IPS DF 4.7 (cell line): ENCODE results near the gene NOS1AP.

Experiments
- DNase-seq: peaks from one replicate; pipeline ENCODE4 v3.0.0-alpha.2; 2013; ENCODE audit warnings: low spot score; ENCODE audit errors: extremely low read depth

The NOS1AP gene

DNA sequence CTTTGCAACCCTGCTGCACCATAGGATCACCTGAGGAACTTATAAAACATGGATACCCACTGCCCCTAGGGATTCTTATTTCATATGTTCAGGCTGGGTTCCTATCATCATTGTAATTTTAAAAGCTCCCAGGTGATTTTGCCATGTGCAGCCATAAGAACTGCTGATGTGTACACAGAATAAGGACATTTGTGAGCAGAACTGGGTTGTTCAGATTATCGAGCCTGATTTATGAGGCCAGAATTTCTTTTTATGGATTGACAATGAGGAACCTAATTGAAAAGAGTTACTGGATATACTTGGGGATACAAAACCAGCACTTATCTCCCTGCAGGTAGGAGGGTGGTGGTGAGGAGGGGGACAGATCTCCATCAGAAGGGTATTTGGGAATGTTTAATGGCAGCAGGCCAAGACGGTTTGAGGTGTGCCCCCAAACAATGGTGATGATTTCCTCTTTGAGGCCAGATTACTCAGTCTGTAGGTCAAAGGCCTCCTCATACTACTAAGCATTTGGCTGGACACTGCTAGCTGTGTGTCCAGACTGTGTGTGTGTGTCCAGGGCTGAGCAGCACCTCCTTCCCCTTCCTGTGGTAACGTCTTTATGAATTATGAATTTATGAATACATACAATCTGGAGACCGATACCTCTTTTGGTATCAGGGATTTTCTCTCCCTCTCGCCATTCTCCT is 18.9 kb downstream of the NOS1AP start:
- DNase-seq = no peak

DNA sequence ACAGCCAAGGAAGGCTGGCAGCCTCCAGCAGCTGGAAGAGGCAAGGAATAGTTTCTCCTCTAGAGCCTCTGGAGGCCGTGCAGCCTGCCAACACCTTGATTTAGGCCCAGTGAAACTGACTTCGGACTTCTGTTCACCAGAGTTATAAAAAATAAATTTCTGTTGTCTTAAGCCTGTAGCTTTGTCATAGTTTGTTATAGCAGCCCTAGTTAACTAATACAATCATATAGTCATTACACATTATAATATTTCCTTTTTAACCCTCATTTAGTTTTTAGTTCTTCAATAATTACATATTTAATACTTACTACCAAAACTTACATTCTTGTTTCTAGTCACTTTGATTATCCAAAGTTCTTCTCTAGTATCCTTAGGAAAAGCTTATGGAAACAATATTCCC is 20.3 kb downstream of the NOS1AP start:
- DNase-seq = no peak

DNA sequence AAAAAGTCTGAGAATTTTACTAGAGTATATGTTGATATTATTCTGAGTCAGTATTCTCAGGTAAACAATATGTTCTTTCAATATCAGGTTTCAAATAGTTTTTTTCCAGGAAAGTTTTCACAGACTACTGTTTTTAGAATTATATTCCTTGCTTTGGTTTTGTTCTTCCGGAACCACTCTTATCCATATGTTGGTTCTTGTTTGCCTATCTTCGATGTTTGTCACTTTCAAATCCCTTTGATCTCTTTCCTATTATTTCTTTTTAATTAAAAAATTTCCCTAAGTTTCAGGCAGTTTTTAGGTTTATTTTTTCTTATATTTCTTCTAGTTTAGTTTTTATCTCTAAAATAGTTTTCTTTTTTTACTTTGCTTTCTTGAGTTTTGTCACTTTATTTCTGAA is 20.9 kb downstream of the NOS1AP start:
- DNase-seq = no peak

DNA sequence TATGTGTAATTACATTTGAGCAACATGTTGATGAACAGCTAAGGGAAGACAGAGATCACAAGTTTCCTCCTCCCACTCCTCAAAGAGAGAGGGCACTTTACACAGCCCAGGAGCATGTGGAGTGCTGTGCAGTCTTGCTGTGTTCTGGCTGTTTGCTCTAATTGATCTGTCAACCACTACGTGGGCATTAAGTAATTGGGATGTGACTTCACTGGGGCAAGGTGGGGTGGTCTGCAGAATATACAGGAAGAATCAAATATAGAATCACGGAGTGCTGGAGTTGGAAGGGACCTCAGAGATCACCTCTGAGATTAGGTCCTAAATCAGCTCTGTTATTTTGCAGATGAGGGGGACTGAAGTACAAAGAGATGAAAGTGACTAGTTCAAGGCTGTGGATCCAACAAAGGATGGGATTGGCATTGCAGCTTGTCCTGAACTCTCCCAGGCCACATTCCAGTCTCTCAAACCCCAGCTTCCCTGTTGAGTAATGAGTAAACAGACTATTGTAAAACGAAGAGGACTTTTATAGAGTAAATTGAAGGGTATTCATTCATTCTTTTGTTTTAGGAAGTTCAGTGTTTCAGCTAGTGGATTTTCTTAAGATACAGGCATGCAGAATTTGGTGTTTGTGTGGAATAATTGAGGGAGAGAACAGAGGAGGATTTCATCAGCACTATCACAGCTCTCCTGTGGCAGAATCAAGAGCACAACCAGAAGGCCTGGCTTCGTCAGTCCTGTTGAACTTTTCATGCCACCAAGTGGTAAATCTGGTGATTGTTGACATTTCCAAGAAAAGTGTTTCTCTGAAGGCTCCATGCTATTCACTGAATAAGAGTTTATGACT is 22.4 kb downstream of the NOS1AP start:
- DNase-seq = peak; percentile 87

DNA sequence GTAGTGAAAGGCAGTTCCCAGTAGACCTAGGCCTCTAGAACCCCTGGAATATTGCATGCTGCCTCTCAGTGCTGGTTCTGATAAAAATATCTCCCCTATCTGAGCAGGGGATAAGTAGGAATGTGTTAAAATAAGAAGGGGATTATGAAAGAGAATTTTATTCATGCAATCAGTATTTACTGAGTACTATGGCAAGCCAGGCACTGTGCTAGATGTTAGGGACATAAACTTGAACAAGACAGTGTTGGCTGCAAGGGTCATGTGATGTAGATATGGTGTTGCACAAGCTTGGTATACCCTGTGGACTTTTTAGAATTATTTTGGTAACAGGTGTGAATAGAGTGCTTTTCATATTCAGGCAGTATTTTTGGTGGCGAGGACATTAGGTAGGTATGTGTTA is 23.6 kb downstream of the NOS1AP start:
- DNase-seq = no peak

DNA sequence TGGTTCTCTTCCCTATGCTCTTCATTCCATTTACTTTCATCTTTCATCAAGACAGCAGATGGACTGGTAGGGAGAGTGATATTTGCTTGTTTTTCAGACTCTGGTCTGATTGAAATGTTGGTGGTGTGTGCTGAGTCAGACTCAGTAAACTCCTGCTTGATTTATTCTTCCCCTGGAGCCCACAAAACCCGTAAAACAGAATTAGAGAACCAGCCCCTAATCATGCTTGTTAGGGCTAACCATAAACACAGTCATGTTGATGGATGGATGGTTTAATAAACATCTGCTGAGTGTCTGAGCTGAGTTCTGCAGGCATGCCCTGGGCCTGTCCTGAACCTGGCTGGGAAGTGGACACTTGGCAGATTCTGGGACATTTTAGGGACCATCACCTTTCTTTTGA is 24.8 kb downstream of the NOS1AP start:
- no peak for DNase-seq

DNA sequence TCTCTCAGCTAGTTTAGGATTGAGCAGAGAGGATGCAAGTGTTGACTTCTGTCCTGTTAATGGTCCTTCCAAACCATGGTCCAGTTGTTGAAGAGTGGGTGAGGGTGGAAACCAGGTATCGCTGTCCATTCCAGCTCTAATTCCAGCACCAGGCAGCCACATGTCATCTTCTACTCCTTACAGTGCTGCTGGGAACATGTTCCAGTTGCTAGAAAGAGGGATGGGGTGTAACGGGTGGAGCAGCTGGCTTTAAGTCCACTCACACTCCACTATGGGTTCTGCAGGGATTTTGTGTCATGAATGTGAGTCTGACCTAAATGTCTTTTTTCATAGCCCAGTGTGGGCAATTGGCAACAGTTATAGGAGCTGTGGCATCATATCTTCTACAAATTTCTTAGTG is 25.2 kb downstream of the NOS1AP start:
- no peak for DNase-seq

DNA sequence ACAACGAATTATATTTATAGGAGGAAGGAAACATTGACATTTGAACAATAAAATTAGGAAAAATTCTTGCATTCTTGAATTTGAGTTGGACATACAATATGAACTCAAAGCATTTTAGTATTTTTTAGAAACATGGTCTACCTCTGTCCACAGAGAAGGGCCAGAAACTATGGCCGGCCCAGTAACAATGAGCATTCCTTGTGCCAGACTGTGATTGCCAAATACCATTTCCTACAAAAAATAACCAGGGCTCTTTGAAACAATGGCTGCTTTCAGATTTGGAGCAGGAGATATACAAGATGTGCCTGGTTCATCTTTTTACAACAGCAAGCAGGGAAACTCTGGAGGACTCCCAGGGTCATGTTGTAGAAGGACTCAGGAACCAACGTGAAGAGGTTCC is 38.4 kb downstream of the NOS1AP start:
- no peak for DNase-seq

DNA sequence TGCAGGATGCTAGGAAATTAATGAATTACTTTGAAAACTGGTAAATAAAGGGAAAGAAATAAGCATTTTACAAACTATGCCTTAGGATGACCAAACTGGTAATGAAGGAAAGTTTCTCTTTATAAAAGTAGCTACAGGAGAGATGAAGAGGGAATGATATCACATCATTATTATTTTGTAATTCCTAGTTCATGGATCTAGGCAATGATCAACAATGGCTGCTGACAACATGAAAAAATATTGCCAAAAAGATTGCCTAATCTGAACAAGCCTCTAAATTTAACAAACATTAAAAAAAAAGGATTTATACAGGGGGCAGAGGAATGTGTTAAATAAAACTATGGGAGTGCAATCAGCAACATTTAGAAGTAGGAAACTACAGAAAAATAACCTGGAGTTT is 38.9 kb downstream of the NOS1AP start:
- no peak for DNase-seq

DNA sequence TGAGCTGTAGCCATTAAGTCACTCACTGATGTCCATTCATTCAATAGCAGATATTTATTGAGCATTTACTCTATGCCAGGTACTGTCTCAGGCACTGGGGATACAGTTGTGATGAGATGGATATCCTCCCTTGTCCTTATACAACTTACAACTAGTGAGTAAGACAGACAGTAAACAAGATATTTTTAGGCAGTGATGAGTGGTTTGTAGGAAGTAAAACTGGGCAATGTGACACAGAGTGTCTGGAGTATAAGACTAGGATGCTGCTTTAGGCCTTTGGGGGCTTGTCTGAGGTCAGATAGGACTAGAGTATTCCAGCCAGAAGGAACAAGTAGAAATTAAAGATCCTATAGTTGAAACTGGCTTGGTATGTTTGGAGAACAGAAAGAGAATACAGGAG is 41.4 kb downstream of the NOS1AP start:
- no peak for DNase-seq

DNA sequence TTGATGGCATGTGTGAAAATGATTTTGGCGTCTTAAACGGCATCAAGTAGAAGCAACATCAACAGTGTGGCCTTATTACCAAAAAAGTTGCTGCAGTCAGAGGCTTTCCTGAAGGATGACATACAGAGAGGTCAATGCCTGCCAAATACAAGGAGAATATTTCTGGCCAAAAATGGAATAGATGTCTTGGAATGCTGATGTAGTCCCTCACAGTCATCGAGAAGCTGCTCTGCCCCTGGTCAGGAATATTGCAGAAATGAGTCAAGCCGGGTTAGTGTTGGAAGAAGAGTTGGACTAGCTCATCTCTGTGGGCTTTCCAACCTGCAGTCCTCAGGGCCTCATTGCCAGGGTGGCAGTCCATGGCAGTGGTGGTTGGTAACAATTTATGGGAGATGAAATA is 42.1 kb downstream of the NOS1AP start:
- no peak for DNase-seq

DNA sequence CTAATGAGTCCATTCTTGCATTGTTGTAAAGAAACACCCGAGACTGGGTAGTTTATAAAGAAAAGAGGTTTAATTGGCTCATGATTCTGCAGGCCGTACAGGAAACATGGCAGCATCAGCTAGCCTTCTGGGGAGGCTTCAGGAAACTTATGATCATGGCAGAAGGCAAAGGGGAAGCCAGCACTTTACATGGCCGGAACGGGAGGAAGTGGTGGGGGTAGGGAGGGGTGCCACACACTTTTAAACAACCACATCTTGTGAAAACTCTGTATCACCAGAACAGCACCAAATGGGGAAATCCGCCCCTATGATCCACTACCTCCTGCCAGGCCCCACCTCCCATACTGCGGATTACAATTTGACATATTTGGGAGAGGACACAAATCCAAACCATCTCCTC is 43.9 kb downstream of the NOS1AP start:
- DNase-seq = no peak

DNA sequence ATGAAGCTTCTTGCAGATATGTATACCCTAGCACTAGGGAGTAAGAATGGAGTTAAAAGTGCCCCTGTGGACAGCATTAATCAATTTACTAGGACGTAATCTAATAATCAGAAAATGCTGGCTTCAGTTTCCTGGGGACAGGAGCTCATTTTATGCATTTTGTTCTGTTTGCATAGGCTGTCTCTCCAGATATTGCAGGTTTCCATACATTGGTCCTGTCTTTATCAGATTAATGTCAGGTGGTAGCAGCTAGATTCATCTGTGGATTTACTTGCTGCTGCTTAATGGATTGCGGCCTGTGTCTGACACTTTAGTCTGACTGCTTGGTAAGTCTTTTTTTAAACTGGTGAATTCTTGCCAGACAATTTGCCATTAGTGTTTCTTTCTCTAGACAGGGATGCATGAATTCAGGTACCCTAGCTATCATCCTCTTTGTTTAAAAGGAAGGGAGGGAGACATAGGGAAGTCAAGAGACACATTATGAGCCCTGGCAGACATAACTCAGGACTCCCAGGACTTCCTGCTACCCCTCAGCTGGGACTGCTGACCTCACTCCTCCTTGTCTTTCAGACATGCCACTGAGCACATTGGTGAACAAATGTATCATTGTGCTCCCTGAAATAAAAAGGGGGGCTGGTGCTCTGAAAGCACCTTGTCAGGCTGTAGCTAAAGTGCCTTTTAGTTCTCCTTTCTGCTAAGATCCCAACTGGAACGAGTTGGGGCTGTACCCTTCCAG is 47.7 kb downstream of the NOS1AP start:
- no peak for DNase-seq

DNA sequence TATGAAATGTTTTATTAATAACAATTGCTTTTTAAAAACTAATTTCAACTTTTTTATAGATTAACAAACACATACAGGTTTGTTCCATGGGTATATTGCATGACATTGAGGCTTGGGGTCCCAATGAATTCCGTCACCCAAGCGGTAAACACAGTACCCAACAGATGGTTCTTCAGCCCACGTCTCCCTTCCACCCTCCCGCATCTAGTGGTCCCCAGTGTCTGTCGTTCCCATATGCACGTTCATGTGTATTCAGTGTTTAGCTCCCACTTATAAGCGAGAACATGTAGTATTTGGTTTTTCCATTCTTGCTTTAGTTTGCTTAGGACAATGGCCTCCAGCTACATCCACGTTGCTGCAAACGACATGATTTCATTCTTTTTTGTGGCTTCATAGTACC is 48.6 kb downstream of the NOS1AP start:
- no peak for DNase-seq

DNA sequence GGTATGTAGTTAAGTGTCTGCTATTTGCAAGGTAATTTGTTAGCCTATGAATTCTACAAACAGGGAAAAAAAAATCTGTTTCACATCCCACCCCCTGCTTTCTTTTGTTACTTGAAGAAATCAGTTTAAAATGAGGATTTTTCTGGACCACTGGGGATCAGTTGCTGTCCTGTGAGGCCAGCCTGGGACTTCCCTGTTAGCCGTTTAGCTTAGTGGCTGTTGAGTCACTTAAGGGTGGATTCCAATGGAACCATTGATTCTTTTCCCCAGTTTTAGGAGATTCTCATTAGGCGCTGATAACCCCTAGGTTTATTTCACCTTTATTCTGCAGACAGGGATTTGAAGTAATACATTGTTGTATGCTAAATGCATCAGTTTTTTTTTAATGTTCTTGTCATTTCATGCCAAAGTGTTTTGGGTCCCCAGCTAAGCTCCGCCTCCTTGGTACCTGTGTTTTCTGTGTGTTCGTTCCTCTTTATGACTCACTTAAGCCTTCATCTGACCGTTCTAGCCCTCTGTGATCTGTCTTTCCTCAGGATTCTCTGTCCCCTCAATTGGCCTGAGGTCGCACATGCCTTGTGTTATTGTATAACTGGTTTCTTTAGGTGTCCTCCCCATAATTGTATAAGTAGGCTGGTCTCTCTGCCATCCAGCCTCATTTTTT is 59.3 kb downstream of the NOS1AP start:
- no peak for DNase-seq

DNA sequence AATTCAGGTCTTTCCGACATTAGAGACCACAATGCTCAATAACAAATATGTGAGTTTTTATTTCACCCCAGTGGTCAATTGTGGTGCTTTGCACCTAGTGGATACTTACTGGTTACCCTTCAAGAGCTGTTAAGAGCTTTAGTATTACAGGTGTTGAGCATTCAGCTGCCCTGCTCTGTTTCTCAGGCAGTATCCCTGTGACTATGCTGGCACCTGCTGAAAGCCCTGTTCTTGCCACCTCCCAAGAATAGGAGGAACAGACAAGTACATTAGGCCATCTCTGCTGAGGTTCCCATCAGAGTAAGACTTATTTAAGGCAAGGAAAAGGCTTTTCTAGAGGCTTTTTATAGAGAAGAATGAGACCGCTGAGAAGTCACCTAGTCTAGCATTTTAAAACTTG is 60.8 kb downstream of the NOS1AP start:
- DNase-seq = no peak

DNA sequence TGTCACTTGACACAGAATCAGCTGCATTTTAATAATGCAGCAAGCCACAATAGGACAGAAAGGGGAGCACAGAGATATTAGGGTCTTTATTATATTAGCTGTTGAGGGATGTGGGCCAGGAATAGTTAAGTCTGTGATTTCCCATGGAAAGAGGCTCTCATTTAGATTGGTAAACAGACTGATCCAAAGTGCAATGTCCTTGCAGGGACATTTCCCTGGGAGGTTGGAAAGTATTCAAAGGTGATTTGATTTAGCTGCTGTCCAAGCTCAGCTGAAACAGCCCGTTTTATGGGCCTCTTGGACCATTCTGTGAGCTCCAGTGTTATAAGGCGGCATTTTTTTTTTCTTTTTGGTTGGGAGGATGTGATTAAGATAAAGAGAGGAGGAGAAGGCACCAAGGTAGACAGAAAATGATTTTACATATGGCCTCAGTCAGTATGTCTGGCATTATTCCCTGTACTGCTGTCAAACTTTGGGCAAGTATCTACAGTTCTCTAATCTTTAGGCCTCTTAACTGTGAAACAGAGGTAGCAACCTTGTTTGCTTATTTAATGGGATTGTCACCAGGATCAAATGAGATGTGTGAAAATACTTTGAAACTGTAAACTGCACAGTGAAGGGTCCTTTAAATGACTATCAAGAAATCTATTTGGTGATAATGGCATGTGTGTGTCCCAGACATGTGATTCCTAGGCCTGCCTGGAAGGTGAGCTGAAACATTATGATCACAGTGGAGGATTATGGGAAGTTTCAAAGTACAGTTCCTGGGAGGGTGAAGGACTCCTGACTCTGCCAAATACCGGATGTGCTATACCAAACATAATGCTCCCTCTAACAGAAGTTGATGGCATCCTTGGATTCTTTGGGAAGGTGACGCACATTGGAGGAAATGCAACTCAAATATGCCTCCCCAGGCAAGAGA is 62.2 kb downstream of the NOS1AP start:
- no peak for DNase-seq

DNA sequence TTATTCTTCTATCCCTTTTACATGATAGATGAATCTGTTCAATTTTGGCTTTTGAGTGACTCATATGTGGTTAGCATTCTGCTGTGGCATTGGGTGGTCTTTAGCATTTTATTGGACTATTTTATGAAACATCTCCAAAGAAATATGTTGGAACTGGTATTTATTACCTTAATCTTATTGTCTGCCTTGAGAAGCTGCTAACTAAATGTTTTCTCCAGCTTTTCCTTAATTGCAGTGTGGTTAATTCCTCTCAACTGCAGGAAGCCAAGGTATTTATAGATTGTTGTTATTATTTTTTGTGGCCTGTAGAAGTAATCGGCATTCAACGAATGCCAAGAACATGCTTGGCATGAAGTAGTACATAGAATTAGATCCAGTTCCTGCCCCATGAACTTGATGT is 64.1 kb downstream of the NOS1AP start:
- no peak for DNase-seq

DNA sequence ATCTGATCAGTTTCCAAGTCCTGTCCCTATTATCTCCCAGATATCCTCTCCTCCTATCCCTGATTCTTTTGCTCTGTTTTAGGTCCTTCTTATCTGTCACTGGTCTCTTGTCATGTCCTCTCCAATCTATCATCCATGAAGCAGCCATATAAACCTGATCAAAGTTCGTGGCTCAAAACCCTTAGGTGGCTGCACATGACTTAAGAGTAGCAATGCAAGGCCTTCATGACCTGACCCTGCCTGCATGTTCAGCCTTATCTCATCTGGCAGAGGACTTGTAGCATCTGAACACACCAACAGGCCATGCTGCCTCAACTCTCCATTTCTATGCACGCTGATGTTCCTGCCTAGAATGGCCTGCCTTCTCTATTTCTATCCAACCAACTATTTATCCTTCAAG is 65.2 kb downstream of the NOS1AP start:
- DNase-seq = no peak

DNA sequence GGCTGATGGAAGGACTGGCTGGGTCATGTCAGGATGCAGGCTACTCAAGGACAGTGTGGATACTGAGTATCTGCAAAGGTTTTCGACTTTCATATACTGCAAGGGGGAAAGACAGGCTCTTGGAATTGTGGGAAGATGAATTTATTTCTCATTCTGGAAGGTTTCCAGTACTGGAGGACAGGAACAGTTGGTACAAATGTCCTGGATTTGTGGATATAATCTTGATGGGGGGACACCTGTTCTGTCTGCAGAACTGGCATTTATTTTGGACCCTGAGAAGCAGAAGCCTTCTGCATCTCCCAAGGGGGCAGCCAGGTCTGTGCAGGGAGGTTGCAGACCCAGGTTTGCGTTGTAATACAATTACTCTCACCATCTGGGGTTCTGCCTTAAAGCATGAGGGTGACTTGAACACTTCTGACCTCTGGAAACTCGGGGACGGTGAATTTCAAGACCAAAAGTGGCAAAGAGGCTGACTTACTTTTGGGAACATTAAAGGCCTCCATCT is 65.8 kb downstream of the NOS1AP start:
- DNase-seq = no peak

DNA sequence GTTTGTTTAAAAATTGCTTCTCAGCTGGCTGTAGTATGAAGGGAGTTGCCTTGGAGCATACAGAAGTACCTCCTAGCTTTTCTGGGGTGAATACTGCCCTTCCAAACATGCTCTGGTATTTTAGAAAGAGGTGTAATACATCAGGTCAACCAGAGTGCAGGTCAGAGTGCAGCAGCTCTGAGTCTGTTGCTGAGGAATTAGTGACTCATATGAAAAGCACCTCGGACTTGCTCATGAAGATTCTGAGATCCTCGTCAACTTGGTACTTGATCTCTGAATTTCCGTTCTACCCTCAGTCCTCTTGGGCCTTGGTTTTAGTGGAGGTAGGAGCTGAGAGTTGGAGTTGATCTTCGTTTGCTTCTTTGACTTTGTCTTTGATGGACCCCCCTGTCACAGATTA is 67.3 kb downstream of the NOS1AP start:
- DNase-seq = no peak
